GM13976 (cell line): ENCODE results near the gene PAK2.

Source experiments
- DNase-seq: peaks from one replicate; pipeline ENCODE4 v3.0.0; 2012; ENCODE audit warnings: low spot score
- CTCF ChIP-seq: IDR thresholded peaks from 2 replicates; pipeline ENCODE4 v1.5.1; 2012; ENCODE audit warnings: borderline replicate concordance, mild to moderate bottlenecking; ENCODE audit not compliant: insufficient read depth; ENCODE audit errors: extremely low read depth, missing control alignments, control extremely low read depth
- in situ Hi-C: fragments of 300-500 bp; cut with MboI; formaldehyde crosslinking; loops from one replicate; pipeline ENCODE4 v1.12.0; 2022; ENCODE audit warnings: low sequenced_read_pairs, mixed read lengths, inconsistent platforms; ENCODE audit not compliant: unreplicated experiment

PAK2 gene

GRCh38 chr3:196778755-196779154 lies 39.1 kb downstream of the PAK2 start:
- in situ Hi-C loops, result no loop called here
- no peak for DNase-seq
- TF ChIP-seq CTCF, result no peak

DNA sequence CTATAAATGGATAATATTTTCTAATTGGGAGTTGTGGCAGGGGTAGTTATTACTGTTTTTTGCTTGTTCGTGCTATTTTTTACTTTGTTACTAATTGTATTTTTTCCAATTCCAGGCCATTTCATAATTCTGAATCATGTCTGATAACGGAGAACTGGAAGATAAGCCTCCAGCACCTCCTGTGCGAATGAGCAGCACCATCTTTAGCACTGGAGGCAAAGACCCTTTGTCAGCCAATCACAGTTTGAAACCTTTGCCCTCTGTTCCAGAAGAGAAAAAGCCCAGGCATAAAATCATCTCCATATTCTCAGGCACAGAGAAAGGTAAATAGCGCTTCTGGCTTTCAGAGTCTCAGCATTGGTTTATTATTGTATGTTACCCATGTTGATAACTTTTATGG lies 42.9 kb downstream of the PAK2 start:
- in situ Hi-C loops, result no loop called here
- TF ChIP-seq CTCF, result no peak
- DNase-seq, result no peak

- in situ Hi-C loops, result no loop called here
- TF ChIP-seq CTCF, result no peak
- no peak for DNase-seq
Measured at GRCh38 chr3:196788528-196788927, 48.9 kb downstream of the PAK2 start.

DNA sequence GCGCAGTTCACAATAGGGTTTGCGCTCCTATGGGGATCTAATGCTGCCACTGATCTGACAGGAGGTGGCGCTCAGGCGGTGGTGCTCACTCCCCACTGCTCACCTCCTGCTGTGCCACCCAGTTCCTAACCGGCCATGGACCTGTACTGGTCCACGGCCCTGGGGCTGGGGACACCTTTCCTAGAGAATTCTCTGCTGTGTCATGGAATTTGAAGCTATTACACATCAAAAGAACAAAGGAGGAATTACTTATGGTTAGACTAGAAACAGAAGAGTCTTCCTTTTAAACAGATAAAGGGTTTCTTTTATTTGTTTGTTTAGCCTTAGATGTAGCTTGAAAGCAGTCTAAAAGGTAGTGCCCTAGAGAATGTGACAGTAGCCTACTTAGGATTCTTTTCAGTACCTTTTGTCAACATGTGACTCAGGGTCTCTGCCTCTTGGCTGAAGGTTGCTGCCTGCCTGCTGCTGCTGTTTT lies 50.3 kb downstream of the PAK2 start:
- no peak for DNase-seq
- no peak for TF ChIP-seq CTCF
- in situ Hi-C loops, result no loop called here

- no peak for DNase-seq
- in situ Hi-C loops, result no loop called here
- no peak for TF ChIP-seq CTCF
Measured at GRCh38 chr3:196790636-196791035, 51.0 kb downstream of the PAK2 start.

DNA sequence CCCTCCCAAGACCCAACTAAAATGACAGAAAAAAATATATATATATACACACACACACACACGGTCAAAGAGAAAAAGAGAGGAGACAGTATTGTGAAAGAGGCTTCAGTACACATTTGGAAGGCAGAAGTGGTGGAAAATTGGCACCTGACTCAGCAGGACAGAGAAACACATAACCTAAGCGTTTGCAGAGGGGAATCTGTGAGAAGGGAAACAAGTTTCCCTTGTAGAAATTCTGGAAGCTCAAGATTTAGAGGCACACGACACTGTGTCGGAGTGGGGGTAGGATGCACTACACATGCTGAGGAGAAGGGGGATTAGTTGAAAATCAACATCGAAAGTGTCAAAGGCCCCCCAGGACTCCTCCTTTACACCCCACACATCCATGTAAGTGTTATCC lies 53.1 kb downstream of the PAK2 start:
- TF ChIP-seq CTCF, result no peak
- no peak for DNase-seq
- in situ Hi-C loops, result no loop called here

GRCh38 chr3:196793246-196793645 lies 53.6 kb downstream of the PAK2 start:
- no peak for TF ChIP-seq CTCF
- no peak for DNase-seq
- in situ Hi-C loops, result no loop called here
